GM12878 (cell line): ENCODE data around the gene DDX39A. TPM values are rescaled to one million over a fixed set of nuclear protein-coding genes. Genes with fewer than 3 reads are reported as not detected.
A peak's percentile ranks its signal among the peaks of the same experiment; 100 is the strongest.

Experiments
- ATAC-seq: fragments of 200-7000 bp; cut with Tn5 transposase; 3 replicates; pipeline ENCODE4 v1.9.1; 2020; ENCODE audit warnings: mild to moderate bottlenecking, moderate library complexity
- BruUV-seq: library from RNA; stranded (reverse); fragments of 400-500 nt; replicated peaks from 2 replicates; lab custom pipeline; 2021; lab: Mats Ljungman, UMichigan
- CTCF ChIA-PET: fragments of 300-600 bp; sonication (Branson Sonifier 250); formaldehyde crosslinking; extraction: SDS; loops from one replicate; lab custom pipeline; 2021; ENCODE audit warnings: inconsistent platforms; lab: Yijun Ruan, JAX
- POLR2A ChIA-PET: fragments of 350-600 bp; formaldehyde crosslinking; extraction: SDS; loops from one replicate; lab custom pipeline; 2021; ENCODE audit warnings: inconsistent platforms; lab: Charles Lee
- RAD21 ChIA-PET: fragments of 300-600 bp; sonication (Branson Sonifier 250); formaldehyde crosslinking; loops from one replicate; lab custom pipeline; 2023; ENCODE audit warnings: antibody characterized with exemption; ENCODE audit not compliant: unreplicated experiment; lab: Charles Lee
- SMC1A ChIA-PET: fragments of 300-600 bp; sonication (Branson Sonifier 250); formaldehyde crosslinking; loops from one replicate; lab custom pipeline; 2023; ENCODE audit not compliant: unreplicated experiment, uncharacterized antibody; lab: Charles Lee
- DNase-seq: peaks from one replicate; pipeline ENCODE4 v3.0.0-alpha.2; 2011; ENCODE audit warnings: low read depth, low spot score
- FAIRE-seq: peaks from 3 replicates; lab custom pipeline; 2011; peaks lifted over from hg19 to GRCh38; lab: Jason Lieb, UNC
- H2AFZ ChIP-seq: 2 replicates; pipeline ENCODE4 v1.6.0; 2011; ENCODE audit warnings: low read depth, low read length, control low read depth; ENCODE audit not compliant: control insufficient read depth
- H3K27ac ChIP-seq: 2 replicates; pipeline ENCODE4 v1.5.1; 2011; ENCODE audit warnings: control low read depth; ENCODE audit not compliant: control insufficient read depth, insufficient read depth
- H3K27me3 ChIP-seq, 2 experiments: replicated peaks in 1 of 2; 2 replicates each; pipeline versions ENCODE4 v1.6.0 to v1.6.1; 2011; ENCODE audit warnings: low read length in 1 of 2; ENCODE audit not compliant: control insufficient read depth in 2 of 2, insufficient read depth in 2 of 2
- H3K36me3 ChIP-seq, 2 experiments: 2 replicates each; pipeline ENCODE4 v1.5.1; 2011; ENCODE audit warnings: low read length in 1 of 2; ENCODE audit not compliant: control insufficient read depth in 2 of 2, insufficient read depth in 2 of 2
- H3K4me1 ChIP-seq: 2 replicates; pipeline ENCODE4 v1.6.1; 2011; ENCODE audit warnings: mild to moderate bottlenecking, low read length, moderate library complexity, mixed read lengths; ENCODE audit not compliant: control insufficient read depth, insufficient read depth
- H3K4me2 ChIP-seq: 2 replicates; pipeline ENCODE4 v1.6.0; 2011; ENCODE audit warnings: control low read depth; ENCODE audit not compliant: control insufficient read depth, insufficient read depth
- H3K4me3 ChIP-seq: fragments of 200-600 bp; sonication (generic); 2 replicates; pipeline ENCODE4 v1.5.1; 2016
- H3K79me2 ChIP-seq: 2 replicates; pipeline ENCODE4 v1.6.0; 2011; ENCODE audit warnings: low read length; ENCODE audit not compliant: control insufficient read depth, insufficient read depth
- H3K9ac ChIP-seq: 2 replicates; pipeline ENCODE4 v1.8.0; 2011; ENCODE audit warnings: low read length, control low read depth, mixed read lengths; ENCODE audit not compliant: control insufficient read depth, insufficient read depth
- H3K9me3 ChIP-seq: replicated peaks from 3 replicates; pipeline ENCODE4 v1.5.1; 2011; ENCODE audit warnings: mild to moderate bottlenecking, low read length; ENCODE audit not compliant: control insufficient read depth, insufficient read depth
- H4K20me1 ChIP-seq: 2 replicates; pipeline ENCODE4 v1.6.0; 2011; ENCODE audit not compliant: control insufficient read depth, insufficient read depth
- CREB1 ChIP-seq: IDR thresholded peaks from 2 replicates; pipeline ENCODE4 v1.6.1; 2012; ENCODE audit warnings: low read depth, mild to moderate bottlenecking, inconsistent platforms
- FOXM1 ChIP-seq: IDR thresholded peaks from 2 replicates; pipeline ENCODE4 v1.6.1; 2012; ENCODE audit warnings: low read depth, mild to moderate bottlenecking, inconsistent platforms, low read length, moderate library complexity
- MTA3 ChIP-seq: IDR thresholded peaks from 2 replicates; pipeline ENCODE4 v1.6.1; 2012; ENCODE audit warnings: low read length, inconsistent platforms, borderline replicate concordance
- NBN ChIP-seq: fragments of 450-650 bp; IDR thresholded peaks from 2 replicates; pipeline ENCODE4 v1.6.1; 2016
- NFIC ChIP-seq: IDR thresholded peaks from 2 replicates; pipeline ENCODE4 v1.6.1; 2012; ENCODE audit warnings: low read depth, mild to moderate bottlenecking, inconsistent platforms, low read length, moderate library complexity
- POLR2A ChIP-seq: IDR thresholded peaks from 2 replicates; pipeline ENCODE4 v1.6.1; 2011; ENCODE audit warnings: low read depth, mild to moderate bottlenecking, low read length
- POLR2AphosphoS2 ChIP-seq: IDR thresholded peaks from 2 replicates; pipeline ENCODE4 v1.6.1; 2011; ENCODE audit warnings: low read depth, mild to moderate bottlenecking, low read length, improper control_type of control experiment, moderate library complexity
- POLR2AphosphoS5 ChIP-seq: IDR thresholded peaks from 2 replicates; pipeline ENCODE4 v1.6.1; 2011; ENCODE audit warnings: mild to moderate bottlenecking, low read length, inconsistent platforms
- TCF3 ChIP-seq: IDR thresholded peaks from 2 replicates; pipeline ENCODE4 v1.6.1; 2012; ENCODE audit warnings: low read depth, mild to moderate bottlenecking, low read length, borderline replicate concordance; ENCODE audit not compliant: insufficient read depth
- ZBED1 ChIP-seq: IDR thresholded peaks from 2 replicates; pipeline ENCODE4 v1.6.1; 2016; ENCODE audit warnings: borderline replicate concordance
- WGBS: methylation state at CpG from one replicate; pipeline ENCODE4 v1.1.6; 2016; ENCODE audit warnings: low lambda C conversion rate; ENCODE audit not compliant: insufficient replicate concordance, insufficient coverage; ENCODE audit errors: missing lambda C conversion rate; 5-methylcytosine and 5-hydroxymethylcytosine counted together
- in situ Hi-C: fragments of 300-500 bp; cut with MboI; formaldehyde crosslinking; loops from 9 replicates; pipeline ENCODE4 v1.14.3; 2018; ENCODE audit warnings: mixed read lengths
- intact Hi-C: fragments of 100-400 bp; cut with micrococcal nuclease; formaldehyde crosslinking; loops from one replicate; pipeline ENCODE4 v1.14.2; 2022; ENCODE audit not compliant: unreplicated experiment
- polyA plus RNA-seq, 11 experiments: library from polyadenylated mRNA; depleted of rRNA in 4 of 11; unstranded in 6 of 11; stranded (reverse) in 5 of 11; fragments of >200 nt; fragmentation: Nextera tagmentation in 4 of 11; fragmentation: Illumina TruSeq in 1 of 11; extraction: Ambion mirVana in 4 of 11; extraction: Trizol in 1 of 11; gene quantifications; 1 replicate in 1 of 11; 2 replicates in 10 of 11; pipeline versions ENCODE4 v1.2.1 to v1.2.3, GENCODE V29; 2011 to 2016; ENCODE audit warnings: inconsistent platforms in 2 of 11, missing spikeins in 2 of 11, low read depth in 1 of 11
- total RNA-seq, 4 experiments: library from RNA; depleted of rRNA in 3 of 4; stranded (reverse); fragments of >200 nt in 3 of 4; fragmentation: Illumina TruSeq in 1 of 4; extraction: Trizol in 1 of 4; gene quantifications; 2 replicates each; pipeline versions ENCODE4 v1.2.1 to v1.2.3, GENCODE V29; 2013 to 2021
- TF ChIP-seq, protein P1 (sequence below): fragments of 450-650 bp; IDR thresholded peaks from 2 replicates; pipeline ENCODE4 v1.6.1; 2017; ENCODE audit warnings: mild to moderate bottlenecking

The DDX39A gene
- total and polyA plus RNA-seq, 10 of the 15 experiments (the other 5 are each of a cell fraction or from before 2014, with no cell fraction given), result 113 to 378 (median 224) TPM

DNA sequence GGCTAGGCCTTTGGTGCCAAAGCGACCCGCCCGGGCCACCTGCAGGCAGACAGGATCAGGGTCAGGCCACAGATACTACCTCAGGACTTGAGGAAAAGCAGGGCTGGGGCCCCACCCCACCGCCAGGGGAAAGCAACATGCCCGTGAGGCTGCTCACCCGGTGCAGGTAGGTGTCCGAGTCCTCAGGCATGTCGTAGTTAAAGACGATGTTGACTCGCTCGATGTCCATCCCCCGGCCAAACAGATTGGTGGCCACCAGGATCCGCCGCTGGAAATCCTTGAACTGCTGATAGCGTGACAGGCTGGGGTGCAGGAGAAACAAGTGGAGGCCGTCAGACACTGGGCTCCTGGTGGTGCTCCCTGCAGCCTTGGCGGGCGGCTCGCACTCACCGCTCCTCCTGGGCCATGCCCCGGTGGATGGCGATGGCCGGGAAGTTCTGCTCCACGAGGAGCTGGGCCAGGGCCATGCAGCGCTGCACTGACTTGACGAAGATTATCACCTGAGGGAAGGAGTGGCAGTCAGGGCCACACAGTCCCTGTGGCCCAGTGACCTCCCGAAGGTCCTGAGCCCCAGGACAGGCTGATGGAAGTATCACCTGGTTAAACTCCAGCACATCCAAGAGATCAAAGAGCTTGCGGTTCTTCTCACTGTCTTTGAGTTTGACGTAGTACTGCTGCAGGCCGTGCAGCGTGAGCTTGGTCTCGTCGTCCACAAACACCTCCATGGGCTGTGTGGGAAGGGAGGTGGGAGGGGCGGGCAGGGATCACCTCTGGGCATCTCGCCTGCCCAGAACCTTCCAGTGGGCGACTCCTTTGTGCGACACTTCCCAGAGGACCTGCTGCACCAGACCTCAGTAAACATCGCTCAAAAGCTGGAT is 9.8 kb downstream of the DDX39A start:
- RAD21 ChIA-PET, result no interaction called here
- Histone ChIP-seq H3K9me3 (no peaks in the 10 kb centered on the region; the same call in 2 of the 3 replicates), H3K4me2 (no peak overlapping the region), H3K27ac (no peak overlapping the region), H3K4me3 (no peak overlapping the region), H4K20me1 (peaks cover 13% of the 10 kb centered on the region; the same call in 1 of the 2 replicates), H3K4me1 (peaks cover 3% of the 10 kb centered on the region; the same call in 1 of the 2 replicates), H3K79me2 (peaks cover 25% of the 10 kb centered on the region), H3K9ac (no peak overlapping the region), H3K27me3 (no peaks in the 10 kb centered on the region), H3K36me3 (peaks cover 34 to 75% of the 10 kb centered on the region in 2 experiments), H2AFZ (no peak overlapping the region)
- FAIRE-seq (no peak), DNase-seq (no peak), ATAC-seq (no peak)
- POLR2A ChIA-PET, result interaction anchor here (0.9 kb wide), 1 partner anchor 29 kb away, joined by 3 read pairs; no protein-coding TSS in a partner anchor
- SMC1A ChIA-PET, result no interaction called here
- CTCF ChIA-PET, result no interaction called here
- BruUV-seq, result TSS peak; percentile 49
- in situ Hi-C loops, result no loop called here
- intact Hi-C loops, result loop anchor here (5.0 kb wide), 1 partner anchor 272 kb away; the partner anchor contains the start of gene ASF1B
- 90% methylated on average over 34 of the region's 38 CpGs for WGBS
- TF ChIP-seq POLR2AphosphoS5, result peak; percentile 20; the same call in 1 of the 2 replicates
- peak; percentile 61 for TF ChIP-seq POLR2A
- TF ChIP-seq CREB1, result no peak
- TF ChIP-seq ZBED1, result peak; percentile 22; the same call in 1 of the 2 replicates
- 0 out of 2 replicates have a peak, but pooled peaks have one; percentile 6 for TF ChIP-seq FOXM1
- TF ChIP-seq TCF3, result 0 out of 2 replicates have a peak, but pooled peaks have one; percentile 5
- 0 out of 2 replicates have a peak, but pooled peaks have one; percentile 51 for TF ChIP-seq POLR2AphosphoS2
- TF ChIP-seq NFIC, result no peak
- no peak for TF ChIP-seq NBN
- TF ChIP-seq MTA3, result 0 out of 2 replicates have a peak, but pooled peaks have one; percentile 19
- TF ChIP-seq, protein P1, sequence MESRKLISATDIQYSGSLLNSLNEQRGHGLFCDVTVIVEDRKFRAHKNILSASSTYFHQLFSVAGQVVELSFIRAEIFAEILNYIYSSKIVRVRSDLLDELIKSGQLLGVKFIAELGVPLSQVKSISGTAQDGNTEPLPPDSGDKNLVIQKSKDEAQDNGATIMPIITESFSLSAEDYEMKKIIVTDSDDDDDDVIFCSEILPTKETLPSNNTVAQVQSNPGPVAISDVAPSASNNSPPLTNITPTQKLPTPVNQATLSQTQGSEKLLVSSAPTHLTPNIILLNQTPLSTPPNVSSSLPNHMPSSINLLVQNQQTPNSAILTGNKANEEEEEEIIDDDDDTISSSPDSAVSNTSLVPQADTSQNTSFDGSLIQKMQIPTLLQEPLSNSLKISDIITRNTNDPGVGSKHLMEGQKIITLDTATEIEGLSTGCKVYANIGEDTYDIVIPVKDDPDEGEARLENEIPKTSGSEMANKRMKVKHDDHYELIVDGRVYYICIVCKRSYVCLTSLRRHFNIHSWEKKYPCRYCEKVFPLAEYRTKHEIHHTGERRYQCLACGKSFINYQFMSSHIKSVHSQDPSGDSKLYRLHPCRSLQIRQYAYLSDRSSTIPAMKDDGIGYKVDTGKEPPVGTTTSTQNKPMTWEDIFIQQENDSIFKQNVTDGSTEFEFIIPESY, result no peak
